ENCODE measurements around the gene GP5. TPM values are rescaled to one million over a fixed set of nuclear protein-coding genes. Genes with fewer than 3 reads are reported as not detected.

GP5 gene
- polyA plus RNA-seq, 2 of the 4 experiments (the other 2 are of a cell fraction), result not detected

- TF ChIP-seq REST (IDR thresholded peaks at IDR 0.05), result no peak
- no peak for TF ChIP-seq HOXB5 (CRISPR knock-in tag; IDR thresholded peaks at IDR 0.05)
- no peak for TF ChIP-seq SREBF2 (IDR thresholded peaks at IDR 0.05)
- no peak for TF ChIP-seq RARB (CRISPR knock-in tag; IDR thresholded peaks at IDR 0.05)
- no peak for TF ChIP-seq PHF8 (IDR thresholded peaks at IDR 0.05; ENCODE audit: borderline replicate concordance, low read depth)
- no peak for TF ChIP-seq JUN (IDR thresholded peaks at IDR 0.05)
- TF ChIP-seq POLR2A (IDR thresholded peaks at IDR 0.05; ENCODE audit: low read length), result no peak
- TF ChIP-seq JUNB (IDR thresholded peaks at IDR 0.05), result no peak
- no peak for TF ChIP-seq CBX8 (IDR thresholded peaks at IDR 0.05)
- no peak for TF ChIP-seq EHF (CRISPR knock-in tag; IDR thresholded peaks at IDR 0.05)
Measured at GRCh38 chr3:194425399-194425798, 26.3 kb upstream of the GP5 start (continued).

- ChIA-PET POLR2A (no interaction called here), CTCF (no interaction called here)
- TF ChIP-seq ZNF302 (CRISPR knock-in tag; IDR thresholded peaks at IDR 0.05) (no peak), KDM5A (IDR thresholded peaks at IDR 0.05) (no peak), ZC3H11A (IDR thresholded peaks at IDR 0.05) (no peak), POLR2AphosphoS2 (conservative IDR thresholded peaks at IDR 0.05; ENCODE audit: low read length) (no peak), FOSB (CRISPR knock-in tag; IDR thresholded peaks at IDR 0.05) (no peak), HOXB5 (CRISPR knock-in tag; IDR thresholded peaks at IDR 0.05) (no peak), PHF8 (IDR thresholded peaks at IDR 0.05; ENCODE audit: borderline replicate concordance, low read depth) (no peak), ESRRA (IDR thresholded peaks at IDR 0.05; ENCODE audit: borderline replicate concordance, low read length) (no peak), HDAC2 (IDR thresholded peaks at IDR 0.05) (no peak), TP53 (CRISPR knock-in tag; IDR thresholded peaks at IDR 0.05) (no peak), RARB (CRISPR knock-in tag; IDR thresholded peaks at IDR 0.05) (no peak), CBX8 (IDR thresholded peaks at IDR 0.05) (no peak), JUNB (IDR thresholded peaks at IDR 0.05) (no peak), HEYL (CRISPR knock-in tag; IDR thresholded peaks at IDR 0.05) (no peak)
- TF ChIP-seq, protein P1, sequence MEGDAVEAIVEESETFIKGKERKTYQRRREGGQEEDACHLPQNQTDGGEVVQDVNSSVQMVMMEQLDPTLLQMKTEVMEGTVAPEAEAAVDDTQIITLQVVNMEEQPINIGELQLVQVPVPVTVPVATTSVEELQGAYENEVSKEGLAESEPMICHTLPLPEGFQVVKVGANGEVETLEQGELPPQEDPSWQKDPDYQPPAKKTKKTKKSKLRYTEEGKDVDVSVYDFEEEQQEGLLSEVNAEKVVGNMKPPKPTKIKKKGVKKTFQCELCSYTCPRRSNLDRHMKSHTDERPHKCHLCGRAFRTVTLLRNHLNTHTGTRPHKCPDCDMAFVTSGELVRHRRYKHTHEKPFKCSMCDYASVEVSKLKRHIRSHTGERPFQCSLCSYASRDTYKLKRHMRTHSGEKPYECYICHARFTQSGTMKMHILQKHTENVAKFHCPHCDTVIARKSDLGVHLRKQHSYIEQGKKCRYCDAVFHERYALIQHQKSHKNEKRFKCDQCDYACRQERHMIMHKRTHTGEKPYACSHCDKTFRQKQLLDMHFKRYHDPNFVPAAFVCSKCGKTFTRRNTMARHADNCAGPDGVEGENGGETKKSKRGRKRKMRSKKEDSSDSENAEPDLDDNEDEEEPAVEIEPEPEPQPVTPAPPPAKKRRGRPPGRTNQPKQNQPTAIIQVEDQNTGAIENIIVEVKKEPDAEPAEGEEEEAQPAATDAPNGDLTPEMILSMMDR (IDR thresholded peaks at IDR 0.05), result no peak
- TF ChIP-seq, protein P2, sequence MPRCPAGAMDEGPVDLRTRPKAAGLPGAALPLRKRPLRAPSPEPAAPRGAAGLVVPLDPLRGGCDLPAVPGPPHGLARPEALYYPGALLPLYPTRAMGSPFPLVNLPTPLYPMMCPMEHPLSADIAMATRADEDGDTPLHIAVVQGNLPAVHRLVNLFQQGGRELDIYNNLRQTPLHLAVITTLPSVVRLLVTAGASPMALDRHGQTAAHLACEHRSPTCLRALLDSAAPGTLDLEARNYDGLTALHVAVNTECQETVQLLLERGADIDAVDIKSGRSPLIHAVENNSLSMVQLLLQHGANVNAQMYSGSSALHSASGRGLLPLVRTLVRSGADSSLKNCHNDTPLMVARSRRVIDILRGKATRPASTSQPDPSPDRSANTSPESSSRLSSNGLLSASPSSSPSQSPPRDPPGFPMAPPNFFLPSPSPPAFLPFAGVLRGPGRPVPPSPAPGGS (IDR thresholded peaks at IDR 0.05), result no peak
- TF ChIP-seq, protein P3, sequence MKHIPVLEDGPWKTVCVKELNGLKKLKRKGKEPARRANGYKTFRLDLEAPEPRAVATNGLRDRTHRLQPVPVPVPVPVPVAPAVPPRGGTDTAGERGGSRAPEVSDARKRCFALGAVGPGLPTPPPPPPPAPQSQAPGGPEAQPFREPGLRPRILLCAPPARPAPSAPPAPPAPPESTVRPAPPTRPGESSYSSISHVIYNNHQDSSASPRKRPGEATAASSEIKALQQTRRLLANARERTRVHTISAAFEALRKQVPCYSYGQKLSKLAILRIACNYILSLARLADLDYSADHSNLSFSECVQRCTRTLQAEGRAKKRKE (CRISPR knock-in tag; IDR thresholded peaks at IDR 0.05; ENCODE audit: low read depth), result no peak
- Histone ChIP-seq H3K4me1 (peaks cover 12% of the 10 kb centered on the region; the same call in 2 of the 3 replicates), H3K27ac (no peak overlapping the region), H3K4me3 (no peak overlapping the region), H3K9me3 (no peaks in the 10 kb centered on the region), H3K4me2 (no peak overlapping the region)
- ATAC-seq, result no peak
- DNase-seq (ENCODE audit: low read depth in 1 of 2, low spot score in 1 of 2), result no peak
- FAIRE-seq, result no peak
- WGBS (ENCODE audit: missing lambda C conversion rate), result 97% methylated on average over 7 of the region's 7 CpGs
Measured at GRCh38 chr3:194424953-194425352, 25.9 kb upstream of the GP5 start.

Data from A549 (cell line).